GM18867 (cell line): Measurements from ENCODE around the gene CYB561.
A peak's percentile ranks its signal among the peaks of the same experiment; 100 is the strongest.

Experiments used
- ATAC-seq: cut with Tn5 transposase; IDR thresholded peaks from one replicate; pipeline ENCODE4 v1.9.1; 2021; ENCODE audit warnings: mild to moderate bottlenecking, moderate library complexity; ENCODE audit not compliant: unreplicated experiment

CYB561 gene

DNA sequence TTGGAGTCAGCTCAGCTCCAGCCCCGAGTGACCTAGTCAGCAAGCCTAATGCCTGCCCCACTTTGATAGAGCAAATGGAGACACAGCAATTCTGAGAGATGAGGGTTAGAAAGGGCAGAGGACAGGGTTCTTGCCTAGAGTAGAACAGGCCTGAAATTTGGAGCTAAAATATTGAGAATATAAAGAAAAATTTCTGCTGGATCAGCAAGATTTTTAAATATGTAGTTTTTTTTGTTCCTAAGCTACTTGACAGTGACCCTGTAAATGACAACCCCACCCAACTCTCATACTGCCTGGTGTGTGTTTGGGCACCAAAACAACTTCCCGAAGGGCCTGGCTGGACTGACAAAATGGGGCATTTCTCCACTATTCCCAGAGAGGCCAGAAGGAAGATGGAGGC is 26.7 kb downstream of the CYB561 start:
- ATAC-seq = no peak

DNA sequence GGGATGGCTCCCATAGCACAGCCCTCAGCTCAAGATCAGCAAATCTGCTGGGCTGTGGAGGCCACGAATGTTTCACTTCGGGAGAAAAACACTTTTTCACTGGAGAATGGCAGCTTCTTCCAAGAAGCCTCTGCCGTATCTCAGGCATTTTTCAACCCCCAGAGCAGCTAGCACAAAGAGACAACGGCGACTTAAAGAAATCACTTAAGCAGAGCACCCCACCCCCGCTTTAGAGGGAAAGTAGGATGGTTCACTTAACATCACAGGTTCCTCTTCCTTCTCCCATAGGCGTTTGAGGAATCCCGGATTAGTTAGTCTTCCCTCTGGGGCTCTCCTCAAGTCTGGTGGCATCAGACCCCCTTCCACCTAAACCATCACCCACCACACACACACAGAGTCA is 27.6 kb downstream of the CYB561 start:
- ATAC-seq = no peak

DNA sequence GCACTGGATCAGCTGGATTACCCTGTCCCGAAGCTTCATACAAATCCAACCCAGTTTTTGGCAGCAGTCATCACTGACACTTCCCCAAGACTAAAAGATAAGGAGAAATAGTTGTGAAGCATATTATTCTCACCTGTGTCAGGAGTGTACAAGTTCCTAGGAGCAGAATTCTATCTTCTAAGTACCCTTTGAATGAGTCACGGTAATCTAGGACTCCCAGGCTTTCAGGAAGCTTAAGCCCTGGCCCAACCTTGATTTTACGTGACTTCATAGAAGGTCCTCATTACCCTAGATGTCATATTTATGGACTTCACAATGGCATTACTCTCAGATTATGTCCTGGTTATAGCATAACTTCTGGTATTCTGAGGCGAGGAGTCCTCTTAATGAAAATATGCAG is 31.9 kb downstream of the CYB561 start:
- no peak for ATAC-seq

GRCh38 chr17:63413128-63413527 is 33.0 kb downstream of the CYB561 start:
- no peak for ATAC-seq

DNA sequence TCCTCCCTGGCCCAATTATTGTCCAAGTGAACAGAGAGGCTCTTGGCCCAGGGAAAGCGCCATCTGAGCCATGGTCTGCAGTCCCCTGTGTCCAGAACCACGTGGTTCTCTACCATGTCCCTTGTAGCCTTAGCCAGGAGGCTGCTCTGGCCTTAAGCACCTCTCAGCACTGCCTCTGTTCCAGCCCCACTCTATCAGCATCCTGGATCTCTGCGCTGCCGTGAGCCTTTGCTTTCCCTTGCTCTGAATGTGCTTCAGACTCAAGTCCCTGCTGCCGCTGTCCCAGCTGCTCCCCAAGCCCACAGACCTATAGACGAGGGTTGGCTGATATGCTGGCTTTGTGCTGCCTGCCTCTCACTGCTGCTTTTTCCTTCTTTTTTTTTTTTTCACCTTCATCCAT is 33.9 kb downstream of the CYB561 start:
- no peak for ATAC-seq

GRCh38 chr17:63407741-63408330 is 38.3 kb downstream of the CYB561 start:
- ATAC-seq = no peak

GRCh38 chr17:63406689-63407330 is 39.3 kb downstream of the CYB561 start:
- peak; percentile 83 for ATAC-seq

DNA sequence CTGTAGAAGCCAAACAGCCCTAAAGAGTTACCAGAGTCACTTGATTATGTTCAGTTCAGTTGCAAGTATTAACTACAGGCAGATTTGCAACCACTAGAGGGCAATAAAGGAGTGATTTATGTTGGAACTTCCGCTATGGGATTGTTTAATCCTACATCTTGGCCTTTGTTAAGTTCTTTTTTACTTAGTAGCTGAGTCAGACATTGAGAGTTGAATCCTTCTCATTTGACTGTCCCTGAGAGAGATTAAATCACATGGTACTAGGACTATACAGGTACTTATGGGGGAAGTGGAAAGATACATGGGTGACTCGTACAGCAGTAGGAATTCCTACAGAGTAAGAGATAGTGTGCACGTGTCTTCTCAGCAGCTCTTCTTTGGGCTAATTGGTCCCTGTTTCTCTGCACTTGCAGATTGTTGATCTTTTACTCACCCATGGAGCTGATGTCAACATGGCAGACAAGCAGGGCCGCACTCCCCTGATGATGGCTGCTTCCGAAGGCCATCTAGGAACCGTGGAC is 40.3 kb downstream of the CYB561 start:
- no peak for ATAC-seq

GRCh38 chr17:63405020-63405419 is 41.1 kb downstream of the CYB561 start:
- no peak for ATAC-seq

- ATAC-seq = no peak
Observed at GRCh38 chr17:63402431-63403212, 43.5 kb downstream of the CYB561 start.

DNA sequence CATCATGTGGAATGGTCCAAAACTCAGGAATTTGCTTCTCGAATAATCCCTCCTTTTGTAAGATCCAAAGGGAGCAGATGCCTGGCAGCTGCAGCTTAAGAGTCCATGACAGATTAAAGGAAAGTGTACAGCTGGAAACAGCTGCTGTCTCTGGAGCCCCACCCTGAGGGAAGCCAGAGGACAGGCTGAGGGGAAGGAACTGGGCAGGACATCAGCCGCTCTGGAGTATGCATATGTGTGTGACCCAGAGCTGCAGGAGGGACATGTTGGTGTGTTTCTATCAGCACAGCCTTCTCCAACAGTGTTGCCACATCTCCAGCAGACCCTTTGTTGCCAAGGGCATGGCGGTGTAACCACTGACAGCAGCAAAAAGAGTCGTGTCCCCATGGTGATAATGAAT is 46.2 kb downstream of the CYB561 start:
- ATAC-seq = no peak

DNA sequence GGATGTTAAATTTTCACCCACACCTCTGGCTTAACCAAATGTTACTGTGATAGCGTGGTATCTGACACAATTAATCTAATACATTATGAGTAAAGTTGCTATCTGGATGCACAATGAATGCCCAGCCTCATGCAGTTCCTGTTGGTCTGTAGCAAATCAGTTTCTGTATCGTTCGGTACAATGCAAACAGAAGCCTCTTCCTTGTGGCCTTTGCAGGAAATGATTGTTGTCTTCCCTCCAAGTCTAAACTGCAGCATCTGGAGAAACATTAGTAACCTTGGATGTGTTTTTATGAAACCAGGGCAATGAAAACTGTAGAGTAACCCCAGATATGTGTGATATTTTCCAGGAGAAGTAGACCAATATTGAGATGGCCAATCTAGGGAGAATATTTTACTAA is 46.8 kb downstream of the CYB561 start:
- ATAC-seq = no peak

DNA sequence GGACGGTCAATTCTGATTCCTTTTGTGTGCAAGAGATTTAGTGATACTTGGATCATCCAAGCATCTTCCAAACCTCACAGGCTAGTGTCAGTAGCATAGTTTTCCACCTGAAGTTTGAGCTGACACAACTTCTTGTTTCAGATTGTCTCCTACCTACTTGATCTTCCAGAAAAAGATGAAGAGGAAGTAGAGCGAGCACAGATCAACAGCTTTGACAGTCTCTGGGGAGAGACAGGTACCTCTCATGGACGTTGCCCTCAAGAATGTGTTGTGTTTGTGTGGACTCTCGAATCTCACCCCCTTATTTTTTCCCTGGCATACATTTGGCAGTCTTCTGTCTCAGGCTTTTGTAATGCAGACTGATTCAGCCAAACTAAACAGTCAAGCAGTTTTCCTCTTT is 47.4 kb downstream of the CYB561 start:
- ATAC-seq = no peak

DNA sequence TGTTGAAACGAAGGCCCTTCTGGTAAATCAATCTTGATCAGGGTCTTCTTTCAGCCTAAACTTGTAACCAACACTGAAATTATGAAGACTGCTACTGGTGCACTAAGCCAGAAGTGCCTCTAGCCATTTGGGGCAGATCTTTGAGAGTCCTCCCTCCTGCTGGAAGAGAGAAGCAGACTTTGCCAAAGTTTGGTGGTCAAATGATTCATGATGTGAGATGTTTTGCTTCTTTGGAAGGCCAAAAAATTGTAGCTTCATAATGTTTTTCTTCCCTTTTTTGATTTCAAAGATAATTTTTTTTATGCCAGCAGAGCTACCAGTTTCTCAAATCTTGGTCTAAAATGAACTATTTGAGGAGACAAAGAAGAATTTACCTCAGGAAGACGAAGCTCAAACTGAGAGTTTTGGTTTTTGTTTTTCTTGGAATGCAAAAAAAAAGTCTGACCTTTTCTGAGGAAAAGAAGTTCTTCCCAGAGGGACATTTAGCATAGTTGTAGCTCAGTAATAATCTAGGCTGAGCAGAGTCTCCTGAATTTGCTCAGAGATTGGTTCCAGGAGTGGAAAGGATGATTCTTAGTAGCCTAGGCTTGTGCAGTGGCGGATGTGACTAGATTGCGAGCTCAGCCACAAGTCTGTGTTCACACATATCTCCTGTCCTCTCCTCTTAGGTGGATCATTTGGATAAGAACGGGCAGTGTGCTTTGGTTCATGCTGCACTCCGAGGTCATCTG is 50.9 kb downstream of the CYB561 start:
- no peak for ATAC-seq

DNA sequence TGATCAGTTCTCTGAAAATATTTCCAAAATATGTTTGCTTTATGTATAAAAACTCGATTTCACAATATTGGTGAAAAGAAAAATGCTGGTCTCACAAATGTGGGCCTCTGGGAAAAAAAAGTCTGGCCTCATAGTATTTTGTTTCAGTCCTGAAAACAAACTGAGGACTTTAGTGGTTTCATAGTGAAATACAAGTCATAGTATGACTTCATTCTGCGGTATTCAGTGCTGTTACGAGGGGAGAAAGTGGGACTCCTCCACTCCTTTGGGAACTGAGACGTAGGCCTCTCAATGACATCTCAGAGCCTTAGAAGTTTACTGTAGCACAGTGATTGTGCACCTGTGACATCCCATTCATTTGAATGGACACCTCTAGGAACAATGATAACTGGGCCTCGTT is 56.0 kb downstream of the CYB561 start:
- ATAC-seq = peak; percentile 65

- ATAC-seq = no peak
Observed at GRCh38 chr17:63387656-63388340, 58.3 kb downstream of the CYB561 start.

DNA sequence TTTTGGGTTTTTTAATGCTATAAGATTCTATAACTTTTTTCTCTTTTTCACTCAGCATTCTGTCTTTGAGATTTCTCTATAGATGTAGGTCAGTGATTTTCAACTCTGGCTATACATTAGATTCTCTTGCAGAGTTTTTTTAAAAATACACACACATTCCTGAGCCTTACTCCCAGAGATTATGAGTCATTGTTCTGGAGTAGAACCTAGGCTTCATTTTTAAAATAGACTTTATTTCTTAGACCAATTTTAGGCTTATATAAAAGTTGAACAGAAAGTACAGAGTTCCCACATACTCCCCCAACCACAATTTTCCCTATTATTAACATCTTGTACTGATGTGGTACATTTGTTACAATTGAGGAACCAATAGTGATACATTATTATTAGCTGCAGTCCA is 63.3 kb downstream of the CYB561 start:
- ATAC-seq = no peak
